Progenitor cell of endocrine pancreas (in vitro differentiated cells): ENCODE results near the gene ATP2B2. TPM values are rescaled to one million over a fixed set of nuclear protein-coding genes. Genes with fewer than 3 reads are reported as not detected.

Source experiments
- DNase-seq: peaks from one replicate; pipeline ENCODE4 v3.0.0; 2021; ENCODE audit warnings: low spot score; ENCODE audit not compliant: unreplicated experiment
- H3K27ac Mint-ChIP-seq: 2 replicates; pipeline ENCODE4 v1.8.0; 2021; ENCODE audit warnings: mild to moderate bottlenecking, moderate library complexity, mixed read lengths
- H3K27me3 Mint-ChIP-seq: 2 replicates; pipeline ENCODE4 v1.8.0; 2021; ENCODE audit warnings: mixed read lengths
- H3K36me3 Mint-ChIP-seq: 2 replicates; pipeline ENCODE4 v1.8.0; 2022; ENCODE audit warnings: mixed read lengths; ENCODE audit not compliant: insufficient read depth
- H3K4me1 Mint-ChIP-seq: 2 replicates; pipeline ENCODE4 v1.8.0; 2021; ENCODE audit warnings: low read depth, mixed read lengths
- H3K4me3 Mint-ChIP-seq: 2 replicates; pipeline ENCODE4 v1.8.0; 2021; ENCODE audit warnings: low read depth, mild to moderate bottlenecking, moderate library complexity, mixed read lengths
- H3K9me3 Mint-ChIP-seq: 2 replicates; pipeline ENCODE4 v1.8.0; 2021; ENCODE audit warnings: low read depth, mixed read lengths
- CTCF ChIP-seq: fragments of 200-600 bp; sonication (generic); IDR thresholded peaks from one replicate; pipeline ENCODE4 v1.5.0; 2021; ENCODE audit warnings: antibody characterized with exemption, mild to moderate bottlenecking; ENCODE audit not compliant: unreplicated experiment
- total RNA-seq: library from RNA; stranded (reverse); gene quantifications from 2 replicates; pipeline ENCODE4 v1.2.1, GENCODE V29; 2021

The ATP2B2 gene
- total RNA-seq, 1 donor from 2014 or later = 0.07 TPM

DNA sequence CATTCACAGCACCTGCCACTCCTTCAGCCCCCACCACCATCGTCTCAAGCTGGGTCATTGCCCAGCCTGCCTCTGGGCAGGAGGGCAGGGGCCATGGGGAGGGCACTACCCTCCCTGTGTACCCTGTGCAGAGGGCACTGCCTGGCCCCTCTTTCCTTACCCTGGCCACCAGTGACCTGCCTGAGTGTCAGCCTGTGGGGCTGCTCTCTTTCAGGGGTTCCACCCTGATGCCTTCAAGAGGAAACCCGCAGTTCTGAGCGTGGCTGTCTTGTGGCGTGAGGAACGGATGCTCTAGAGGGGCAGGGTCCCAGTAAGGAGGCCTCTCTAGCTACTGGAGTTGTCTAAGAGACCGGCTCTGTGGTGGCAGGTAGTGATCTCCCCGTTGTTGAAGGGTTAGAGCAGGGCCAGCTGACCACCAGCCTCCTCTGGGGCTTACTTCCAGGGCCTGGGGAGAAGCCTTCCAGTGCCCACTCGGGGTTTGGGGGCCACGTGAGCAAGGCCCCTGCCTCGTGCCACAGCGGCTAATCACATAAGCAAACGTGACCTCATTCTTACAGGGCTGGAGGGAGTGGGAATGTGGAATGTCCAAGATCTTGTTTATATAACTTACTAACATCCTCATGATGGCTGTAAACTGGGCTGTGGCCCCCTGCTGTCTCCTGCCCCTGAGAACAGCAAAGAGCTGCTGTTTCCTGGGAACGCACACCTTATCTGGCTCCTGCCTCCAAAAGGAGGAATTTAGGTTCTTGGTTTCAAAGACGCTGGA is 153.1 kb downstream of the ATP2B2 start:
- Mint-ChIP-seq H3K27ac (no peak overlapping the region), H3K27me3 (peaks cover 13% of the 10 kb centered on the region), H3K4me1 (no peaks in the 10 kb centered on the region), H3K36me3 (no peaks in the 10 kb centered on the region), H3K4me3 (no peak overlapping the region), H3K9me3 (no peaks in the 10 kb centered on the region)
- DNase-seq = no peak
- TF ChIP-seq CTCF = no peak

GRCh38 chr3:10351013-10351735 is 154.2 kb downstream of the ATP2B2 start:
- Mint-ChIP-seq H3K4me1 (no peaks in the 10 kb centered on the region), H3K36me3 (no peaks in the 10 kb centered on the region), H3K4me3 (no peak overlapping the region), H3K27me3 (peaks cover 17% of the 10 kb centered on the region), H3K9me3 (no peaks in the 10 kb centered on the region), H3K27ac (no peak overlapping the region)
- no peak for TF ChIP-seq CTCF
- no peak for DNase-seq

GRCh38 chr3:10350324-10350985 is 154.9 kb downstream of the ATP2B2 start:
- Mint-ChIP-seq H3K27ac (no peak overlapping the region), H3K36me3 (no peaks in the 10 kb centered on the region), H3K9me3 (no peaks in the 10 kb centered on the region), H3K27me3 (peaks cover 17% of the 10 kb centered on the region), H3K4me3 (no peak overlapping the region), H3K4me1 (no peaks in the 10 kb centered on the region)
- no peak for TF ChIP-seq CTCF
- DNase-seq = no peak

- TF ChIP-seq CTCF = no peak
- no peak overlapping the region for H3K27ac Mint-ChIP-seq
- no peaks in the 10 kb centered on the region for H3K36me3 Mint-ChIP-seq
- peaks cover 17% of the 10 kb centered on the region for H3K27me3 Mint-ChIP-seq
- H3K4me1 Mint-ChIP-seq = no peaks in the 10 kb centered on the region
- no peaks in the 10 kb centered on the region for H3K9me3 Mint-ChIP-seq
- no peak for DNase-seq
- H3K4me3 Mint-ChIP-seq = no peak overlapping the region
These were observed 155.6 kb downstream of the ATP2B2 start for GRCh38 chr3:10349801-10350200.

- no peak for DNase-seq
- Mint-ChIP-seq H3K4me1 (no peaks in the 10 kb centered on the region), H3K27me3 (peaks cover 18% of the 10 kb centered on the region), H3K36me3 (no peaks in the 10 kb centered on the region), H3K27ac (no peak overlapping the region), H3K9me3 (no peaks in the 10 kb centered on the region), H3K4me3 (no peak overlapping the region)
- TF ChIP-seq CTCF = no peak
These were observed 157.0 kb downstream of the ATP2B2 start for GRCh38 chr3:10348404-10348721.
